ENCODE measurements around the gene CALCOCO1. TPM values are rescaled to one million over a fixed set of nuclear protein-coding genes. Genes with fewer than 3 reads are reported as not detected.

Gene CALCOCO1, protein sequence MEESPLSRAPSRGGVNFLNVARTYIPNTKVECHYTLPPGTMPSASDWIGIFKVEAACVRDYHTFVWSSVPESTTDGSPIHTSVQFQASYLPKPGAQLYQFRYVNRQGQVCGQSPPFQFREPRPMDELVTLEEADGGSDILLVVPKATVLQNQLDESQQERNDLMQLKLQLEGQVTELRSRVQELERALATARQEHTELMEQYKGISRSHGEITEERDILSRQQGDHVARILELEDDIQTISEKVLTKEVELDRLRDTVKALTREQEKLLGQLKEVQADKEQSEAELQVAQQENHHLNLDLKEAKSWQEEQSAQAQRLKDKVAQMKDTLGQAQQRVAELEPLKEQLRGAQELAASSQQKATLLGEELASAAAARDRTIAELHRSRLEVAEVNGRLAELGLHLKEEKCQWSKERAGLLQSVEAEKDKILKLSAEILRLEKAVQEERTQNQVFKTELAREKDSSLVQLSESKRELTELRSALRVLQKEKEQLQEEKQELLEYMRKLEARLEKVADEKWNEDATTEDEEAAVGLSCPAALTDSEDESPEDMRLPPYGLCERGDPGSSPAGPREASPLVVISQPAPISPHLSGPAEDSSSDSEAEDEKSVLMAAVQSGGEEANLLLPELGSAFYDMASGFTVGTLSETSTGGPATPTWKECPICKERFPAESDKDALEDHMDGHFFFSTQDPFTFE
- 100 to 1,000 TPM; 182 to 232 TPM for total RNA-seq

- peaks cover 0 to 23% of the 10 kb centered on the region in 2 donors for H3K4me1 ChIP-seq
- H3K36me3 ChIP-seq: peaks cover 26% of the 10 kb centered on the region
- H3K4me3 ChIP-seq: peak within 1 kb of the TSS; percentile 75 to 84
- DNase-seq (ENCODE audit: low spot score): peak; percentile 98
- no peaks in the 10 kb centered on the region for H3K27me3 ChIP-seq
- no peaks in the 10 kb centered on the region for H3K9me3 ChIP-seq
- peak within 1 kb of the TSS; percentile 76 to 90 for H3K27ac ChIP-seq
- no peak for TF ChIP-seq CTCF (IDR thresholded peaks at IDR 0.05)
Measured at GRCh38 chr12:53727310-53728041, at the start of gene CALCOCO1. TSS of gene CALCOCO1 (minus strand) at chr12:53727452. CDS start at chr12:53725242, 2,210 bp downstream.

- no peaks in the 10 kb centered on the region for H3K27me3 ChIP-seq
- H3K4me3 ChIP-seq: no peak overlapping the region
- no peak overlapping the region for H3K27ac ChIP-seq
Measured at GRCh38 chr12:53776872-53777271, 49.6 kb upstream of the CALCOCO1 start.

DNA sequence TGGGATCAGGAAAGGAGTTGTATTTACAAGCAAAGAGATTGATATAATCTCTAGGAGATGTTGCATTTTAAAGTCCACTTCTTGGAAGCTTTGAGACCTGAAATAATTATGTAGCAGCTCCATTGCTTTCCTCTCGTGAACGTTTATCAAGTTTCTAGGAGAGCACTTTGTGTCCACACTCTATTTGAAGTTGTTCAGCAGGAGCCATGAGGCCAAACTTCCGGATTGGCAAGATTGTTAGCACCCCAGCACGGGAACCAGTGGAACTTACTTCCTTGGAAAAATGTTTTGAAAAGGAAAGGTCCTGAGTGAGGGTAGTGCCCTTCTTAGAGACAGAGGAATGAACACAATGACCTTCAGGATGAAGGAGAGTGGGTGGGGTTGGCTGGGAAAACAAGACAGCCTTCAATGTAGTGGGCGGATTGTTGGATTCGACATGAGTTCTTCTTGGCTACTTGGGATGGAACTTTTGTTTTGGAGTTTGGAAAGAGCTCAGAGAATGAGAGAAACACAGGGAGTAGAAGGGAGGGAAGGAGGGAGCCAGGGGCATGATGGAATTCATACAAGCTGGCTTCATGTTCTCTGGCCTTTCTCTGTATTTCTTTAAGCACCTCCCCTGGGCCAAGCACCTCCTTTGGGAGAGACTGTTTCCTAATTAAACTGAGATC, 48.4 kb upstream of the CALCOCO1 start:
- Histone ChIP-seq H3K27me3 (no peaks in the 10 kb centered on the region), H3K27ac (peak overlapping the region; percentile 33 to 72), H3K36me3 (no peaks in the 10 kb centered on the region), H3K9me3 (no peaks in the 10 kb centered on the region), H3K4me1 (no peaks in the 10 kb centered on the region), H3K4me3 (no peak overlapping the region)
- DNase-seq (ENCODE audit: low spot score): peak; percentile 67
- TF ChIP-seq CTCF (IDR thresholded peaks at IDR 0.05): no peak

More at GRCh38 chr12:53776872-53777271, 49.6 kb upstream of the CALCOCO1 start:
- no peaks in the 10 kb centered on the region for H3K4me1 ChIP-seq
- H3K36me3 ChIP-seq: no peaks in the 10 kb centered on the region
- DNase-seq (ENCODE audit: low spot score): no peak
- no peaks in the 10 kb centered on the region for H3K9me3 ChIP-seq
- TF ChIP-seq CTCF (IDR thresholded peaks at IDR 0.05): no peak

DNA sequence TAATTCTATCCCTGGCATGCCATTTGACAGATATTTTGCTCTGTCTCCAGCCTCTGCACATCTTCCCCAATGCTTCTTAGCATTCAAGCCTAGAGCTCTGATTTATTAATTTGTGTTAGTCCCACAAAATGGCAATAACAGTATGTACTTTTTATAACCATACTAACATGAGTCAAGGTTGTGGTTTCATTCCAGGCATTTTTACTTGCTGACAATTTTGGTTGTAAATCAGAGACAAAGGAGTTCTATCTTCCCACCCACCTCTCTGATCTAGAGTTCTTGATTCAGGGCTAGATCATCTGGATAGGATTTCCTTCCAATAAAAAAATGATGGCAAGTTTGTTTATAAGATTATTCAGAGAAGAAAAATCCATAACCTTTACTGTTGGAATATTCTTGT, 43.0 kb upstream of the CALCOCO1 start:
- no peak for DNase-seq (ENCODE audit: low spot score)
- TF ChIP-seq CTCF (IDR thresholded peaks at IDR 0.05): no peak
- Histone ChIP-seq H3K4me3 (no peak overlapping the region), H3K27ac (no peak overlapping the region), H3K9me3 (no peaks in the 10 kb centered on the region), H3K4me1 (no peaks in the 10 kb centered on the region), H3K27me3 (no peaks in the 10 kb centered on the region), H3K36me3 (no peaks in the 10 kb centered on the region)

- H3K27me3 ChIP-seq: no peaks in the 10 kb centered on the region
- no peak for DNase-seq (ENCODE audit: low spot score)
- H3K9me3 ChIP-seq: no peaks in the 10 kb centered on the region
- no peaks in the 10 kb centered on the region for H3K4me1 ChIP-seq
- no peak for TF ChIP-seq CTCF (IDR thresholded peaks at IDR 0.05)
- no peaks in the 10 kb centered on the region for H3K36me3 ChIP-seq
- no peak overlapping the region for H3K4me3 ChIP-seq
- no peak overlapping the region for H3K27ac ChIP-seq
Measured at GRCh38 chr12:53768976-53769375, 41.7 kb upstream of the CALCOCO1 start.

Data from right atrium auricular region (tissue), 2 donors.